ENCODE measurements around the gene MAGI2. TPM values are rescaled to one million over a fixed set of nuclear protein-coding genes. Genes with fewer than 3 reads are reported as not detected.

MAGI2 gene
- total and polyA plus RNA-seq, 2 donors (not counting 3 experiments of a cell fraction or from before 2014, with no cell fraction given), result 0.28 to 6.0 TPM

GRCh38 chr7:78073609-78074382 is 1379.7 kb downstream of the MAGI2 start:
- Histone ChIP-seq H3K9ac (replicated peaks; ENCODE audit: extremely low read depth, insufficient read depth, low read length) (no peak overlapping the region), H3K4me3 (replicated peaks in 1 of 3; ENCODE audit: insufficient read depth in 1 of 3, low read depth in 1 of 3, low read length in 3 of 3) (no peak overlapping the region), H3K9me1 (replicated peaks; ENCODE audit: control insufficient read depth, extremely low read depth, insufficient read depth, low read length) (no peaks in the 10 kb centered on the region), H3K9me3 (replicated peaks; ENCODE audit: control insufficient read depth, insufficient read depth, low read length) (no peaks in the 10 kb centered on the region), H2AFZ (ENCODE audit: low read depth, low read length) (no peak overlapping the region), H3K79me2 (ENCODE audit: control insufficient read depth, insufficient read depth, low read length) (no peaks in the 10 kb centered on the region), H3K4me1 (ENCODE audit: control insufficient read depth, extremely low read depth, insufficient read depth, low read length) (no peaks in the 10 kb centered on the region), H3K36me3 (ENCODE audit: control insufficient read depth in 2 of 2, extremely low read depth in 1 of 2, insufficient read depth in 2 of 2, low read length in 2 of 2) (no peaks in the 10 kb centered on the region), H3K27me3 (ENCODE audit: control insufficient read depth in 2 of 2, insufficient read depth in 2 of 2, low read length in 2 of 2) (peaks cover under 1 to 7% of the 10 kb centered on the region in 2 experiments), H3K4me2 (ENCODE audit: insufficient read depth, low read length) (no peak overlapping the region), H4K20me1 (replicated peaks; ENCODE audit: control insufficient read depth, extremely low read depth, insufficient read depth, low read length) (no peaks in the 10 kb centered on the region), H3K27ac (ENCODE audit: insufficient read depth, low read depth, low read length) (no peak overlapping the region)
- CTCF ChIA-PET, result interaction anchor here (1.3 kb wide), 1 partner anchor 18 kb away, joined by 4 read pairs; no protein-coding TSS in a partner anchor
- TF ChIP-seq MAX (IDR thresholded peaks at IDR 0.05; ENCODE audit: insufficient read depth, insufficient read length) (no peak), JUN (IDR thresholded peaks at IDR 0.05; ENCODE audit: borderline replicate concordance, insufficient read depth, insufficient read length, low read depth) (no peak), CTCF (IDR thresholded peaks at IDR 0.05; ENCODE audit: extremely low read depth in 1 of 2, insufficient read depth in 1 of 2, low read depth in 1 of 2, low read length in 2 of 2) (no peak), MYC (IDR thresholded peaks at IDR 0.05; ENCODE audit: low read depth, low read length) (no peak), POLR2AphosphoS5 (IDR thresholded peaks at IDR 0.05; ENCODE audit: insufficient read depth, low read depth, low read length) (no peak), GATA2 (IDR thresholded peaks at IDR 0.05; ENCODE audit: insufficient read depth, insufficient read length, low read depth, low read length) (no peak), EZH2 (IDR thresholded peaks at IDR 0.05; ENCODE audit: borderline replicate concordance, low read depth, low read length, severe bottlenecking) (no peak), POLR2A (IDR thresholded peaks at IDR 0.05; ENCODE audit: low read depth, low read length) (no peak), FOS (IDR thresholded peaks at IDR 0.05; ENCODE audit: borderline replicate concordance, insufficient read depth, low read length) (no peak)
- dilution Hi-C loops (cut with MboI; ENCODE audit: extremely low pct_ligation_motif_present, low sequenced_read_pairs), result no loop called here
- DNase-seq (ENCODE audit: low read depth, low spot score) (no peak), FAIRE-seq (no peak)
- intact Hi-C loops (cut with micrococcal nuclease), result no loop called here
- no TSS peak for BruUV-seq (replicated peaks)
- POLR2A ChIA-PET, result no interaction called here
